ENCODE data around the gene INTS3.

Gene INTS3

GRCh38 chr1:153768316-153769181 is 40.7 kb downstream of the INTS3 start:
- Histone ChIP-seq H3K4me1 (ENCODE audit: low read depth, poor library complexity, severe bottlenecking) (no peaks in the 10 kb centered on the region), H3K9ac (no peak overlapping the region), H4K20me1 (ENCODE audit: insufficient read depth) (no peaks in the 10 kb centered on the region), H3K4me2 (no peak overlapping the region), H2AFZ (ENCODE audit: low read depth) (no peak overlapping the region), H3K27me3 (ENCODE audit: insufficient read depth, low read depth) (no peaks in the 10 kb centered on the region), H3K27ac (no peak overlapping the region), H3K4me3 (IDR thresholded peaks at IDR 0.05; ENCODE audit: insufficient read depth, low read depth, low read length) (no peak overlapping the region), H3K79me2 (ENCODE audit: insufficient read depth, low read depth) (no peaks in the 10 kb centered on the region), H3K36me3 (ENCODE audit: insufficient read depth) (no peaks in the 10 kb centered on the region)
- no peak for TF ChIP-seq CTCF (conservative IDR thresholded peaks at IDR 0.05; ENCODE audit: low read depth, low read length)

- no peak overlapping the region for H3K4me3 ChIP-seq (IDR thresholded peaks at IDR 0.05; ENCODE audit: insufficient read depth, low read depth, low read length)
- H3K4me2 ChIP-seq: no peak overlapping the region
- no peaks in the 10 kb centered on the region for H4K20me1 ChIP-seq (ENCODE audit: insufficient read depth)
- no peak overlapping the region for H2AFZ ChIP-seq (ENCODE audit: low read depth)
- no peaks in the 10 kb centered on the region for H3K27me3 ChIP-seq (ENCODE audit: insufficient read depth, low read depth)
- no peaks in the 10 kb centered on the region for H3K36me3 ChIP-seq (ENCODE audit: insufficient read depth)
- H3K9ac ChIP-seq: no peak overlapping the region
- H3K79me2 ChIP-seq (ENCODE audit: insufficient read depth, low read depth): no peaks in the 10 kb centered on the region
- TF ChIP-seq CTCF (conservative IDR thresholded peaks at IDR 0.05; ENCODE audit: low read depth, low read length): no peak
- no peak overlapping the region for H3K27ac ChIP-seq
- H3K4me1 ChIP-seq (ENCODE audit: low read depth, poor library complexity, severe bottlenecking): no peaks in the 10 kb centered on the region
These were observed 41.4 kb downstream of the INTS3 start for GRCh38 chr1:153769221-153769620.

- Histone ChIP-seq H3K36me3 (ENCODE audit: insufficient read depth) (no peaks in the 10 kb centered on the region), H3K79me2 (ENCODE audit: insufficient read depth, low read depth) (no peaks in the 10 kb centered on the region), H3K4me2 (no peak overlapping the region), H4K20me1 (ENCODE audit: insufficient read depth) (no peaks in the 10 kb centered on the region), H3K4me3 (IDR thresholded peaks at IDR 0.05; ENCODE audit: insufficient read depth, low read depth, low read length) (no peak overlapping the region), H3K27me3 (ENCODE audit: insufficient read depth, low read depth) (peaks cover 10% of the 10 kb centered on the region; the same call in 1 of the 2 replicates), H2AFZ (ENCODE audit: low read depth) (no peak overlapping the region), H3K4me1 (ENCODE audit: low read depth, poor library complexity, severe bottlenecking) (no peaks in the 10 kb centered on the region), H3K9ac (no peak overlapping the region), H3K27ac (no peak overlapping the region)
- no peak for TF ChIP-seq CTCF (conservative IDR thresholded peaks at IDR 0.05; ENCODE audit: low read depth, low read length)
These were observed 42.9 kb downstream of the INTS3 start for GRCh38 chr1:153770797-153771196.

GRCh38 chr1:153771261-153771660 is 43.4 kb downstream of the INTS3 start:
- Histone ChIP-seq H2AFZ (ENCODE audit: low read depth) (no peak overlapping the region), H3K27me3 (ENCODE audit: insufficient read depth, low read depth) (peaks cover 14% of the 10 kb centered on the region; the same call in 1 of the 2 replicates), H3K79me2 (ENCODE audit: insufficient read depth, low read depth) (no peaks in the 10 kb centered on the region), H3K4me3 (IDR thresholded peaks at IDR 0.05; ENCODE audit: insufficient read depth, low read depth, low read length) (no peak overlapping the region), H3K27ac (no peak overlapping the region), H3K4me2 (no peak overlapping the region), H3K4me1 (ENCODE audit: low read depth, poor library complexity, severe bottlenecking) (peaks cover 4% of the 10 kb centered on the region), H4K20me1 (ENCODE audit: insufficient read depth) (no peaks in the 10 kb centered on the region), H3K9ac (no peak overlapping the region), H3K36me3 (ENCODE audit: insufficient read depth) (no peaks in the 10 kb centered on the region)
- TF ChIP-seq CTCF (conservative IDR thresholded peaks at IDR 0.05; ENCODE audit: low read depth, low read length): no peak
